Measurements from ENCODE around the gene MCRIP2.

Gene MCRIP2

DNA sequence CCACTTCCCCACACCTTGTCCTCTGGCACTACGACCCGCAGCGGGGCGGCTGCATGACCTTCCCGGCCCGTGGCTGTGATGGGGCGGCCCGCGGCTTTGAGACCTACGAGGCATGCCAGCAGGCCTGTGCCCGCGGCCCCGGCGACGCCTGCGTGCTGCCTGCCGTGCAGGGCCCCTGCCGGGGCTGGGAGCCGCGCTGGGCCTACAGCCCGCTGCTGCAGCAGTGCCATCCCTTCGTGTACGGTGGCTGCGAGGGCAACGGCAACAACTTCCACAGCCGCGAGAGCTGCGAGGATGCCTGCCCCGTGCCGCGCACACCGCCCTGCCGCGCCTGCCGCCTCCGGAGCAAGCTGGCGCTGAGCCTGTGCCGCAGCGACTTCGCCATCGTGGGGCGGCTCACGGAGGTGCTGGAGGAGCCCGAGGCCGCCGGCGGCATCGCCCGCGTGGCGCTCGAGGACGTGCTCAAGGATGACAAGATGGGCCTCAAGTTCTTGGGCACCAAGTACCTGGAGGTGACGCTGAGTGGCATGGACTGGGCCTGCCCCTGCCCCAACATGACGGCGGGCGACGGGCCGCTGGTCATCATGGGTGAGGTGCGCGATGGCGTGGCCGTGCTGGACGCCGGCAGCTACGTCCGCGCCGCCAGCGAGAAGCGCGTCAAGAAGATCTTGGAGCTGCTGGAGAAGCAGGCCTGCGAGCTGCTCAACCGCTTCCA lies 8.1 kb upstream of the MCRIP2 start:
- DNase-seq, result no peak

- DNase-seq, result no peak
Observed at GRCh38 chr16:634051-634670, 7.5 kb upstream of the MCRIP2 start.

- no peak for DNase-seq
Observed at GRCh38 chr16:634996-635395, 6.6 kb upstream of the MCRIP2 start.

- DNase-seq, result no peak
Observed at GRCh38 chr16:635573-636205, 5.9 kb upstream of the MCRIP2 start.

DNA sequence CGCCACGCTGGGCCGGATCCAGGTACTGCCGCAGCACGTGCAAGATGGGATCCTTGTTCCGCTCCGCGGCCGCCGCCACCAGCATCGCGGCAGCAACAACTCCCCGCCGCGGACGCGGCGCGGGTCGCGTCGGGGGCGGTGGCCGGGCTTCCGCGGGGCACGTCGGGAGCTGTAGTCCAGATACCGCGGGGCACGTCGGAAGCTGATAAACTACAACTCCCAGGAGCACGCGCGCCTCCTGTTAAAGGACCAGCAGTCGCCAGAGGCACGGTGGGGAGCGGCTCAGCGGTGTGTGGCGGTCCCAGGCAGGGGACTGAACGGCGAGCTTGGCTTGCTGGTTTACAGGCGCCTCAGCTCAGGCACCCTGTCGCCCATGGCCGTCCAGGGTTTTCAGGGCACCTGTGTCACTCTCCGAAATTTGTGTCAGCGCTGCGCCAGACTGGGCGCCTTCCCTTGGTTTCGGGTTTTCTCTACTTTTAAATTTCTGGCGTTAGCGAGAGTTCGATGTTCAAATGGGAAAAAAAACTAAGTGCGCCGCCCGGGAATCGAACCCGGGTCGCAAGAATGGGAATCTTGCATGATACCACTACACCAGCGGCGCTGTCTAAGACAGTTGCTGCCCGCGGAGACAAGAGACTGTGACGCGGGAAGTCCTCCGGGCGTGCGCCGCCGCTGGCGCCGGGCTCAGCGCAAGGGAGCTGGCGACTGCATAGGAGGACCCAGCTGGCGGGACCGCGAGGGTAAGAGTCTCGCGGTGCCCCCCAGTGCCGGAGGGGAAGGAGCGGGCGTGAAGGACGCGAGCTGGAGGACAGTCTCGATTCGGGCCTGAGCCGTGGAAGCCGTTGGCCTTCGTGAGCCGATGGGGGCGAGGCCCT lies 5.2 kb upstream of the MCRIP2 start, which contains the start of gene METTL26:
Gene METTL26, minus strand, starts transcription at position 100 of the 875 bp plus-strand sequence. Its CDS starts 15 bp downstream, at position 85.
- no peak for DNase-seq

GRCh38 chr16:637081-638018 lies 4.3 kb upstream of the MCRIP2 start:
- DNase-seq, result no peak

DNA sequence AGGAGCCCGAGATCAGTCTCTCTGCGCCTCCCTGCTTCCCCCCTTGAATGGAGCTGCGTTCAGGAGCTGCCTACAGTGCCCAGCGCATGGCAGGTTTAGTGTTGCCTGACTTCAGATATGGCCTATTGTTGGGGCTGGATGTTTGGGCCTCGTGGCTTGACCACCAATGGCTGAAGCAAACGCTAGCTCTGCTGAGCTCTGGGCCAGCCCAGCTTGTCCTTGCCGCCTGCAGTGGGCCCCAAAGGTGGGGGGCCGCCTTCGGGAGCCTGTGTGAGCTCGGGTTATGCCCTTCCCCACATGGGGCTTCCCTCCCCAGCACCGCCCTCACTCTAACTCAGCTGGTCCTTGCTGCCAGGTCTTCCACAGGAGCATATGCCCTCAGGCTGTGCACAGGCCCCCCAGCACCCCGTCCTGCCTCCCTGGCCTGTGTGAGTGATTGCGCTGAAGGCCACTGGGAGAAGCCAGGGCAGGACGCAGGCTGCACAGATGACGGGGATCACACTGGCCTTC lies 3.5 kb upstream of the MCRIP2 start:
- DNase-seq, result no peak

- no peak for DNase-seq
Observed at GRCh38 chr16:638836-639235, 2.8 kb upstream of the MCRIP2 start.

DNA sequence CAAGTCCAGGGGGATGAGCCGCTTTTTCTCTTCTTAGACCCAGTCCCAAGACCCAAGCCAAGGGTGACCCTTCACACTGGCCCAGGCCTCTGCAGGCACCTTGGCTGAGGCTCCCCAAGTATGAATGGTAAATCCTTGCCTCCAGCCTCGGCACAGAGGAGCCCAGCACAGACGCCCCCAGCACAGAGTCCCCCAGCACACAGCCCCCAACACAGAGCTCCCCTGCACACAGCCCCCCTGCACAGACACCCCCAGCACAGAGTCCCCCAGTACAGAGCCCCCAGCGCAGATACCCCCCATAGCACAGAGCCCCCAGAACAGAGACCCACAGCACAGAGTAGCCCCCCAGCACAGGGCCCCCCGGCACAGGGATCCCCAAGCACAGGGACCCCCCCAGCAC lies 1.0 kb upstream of the MCRIP2 start:
- no peak for DNase-seq

DNA sequence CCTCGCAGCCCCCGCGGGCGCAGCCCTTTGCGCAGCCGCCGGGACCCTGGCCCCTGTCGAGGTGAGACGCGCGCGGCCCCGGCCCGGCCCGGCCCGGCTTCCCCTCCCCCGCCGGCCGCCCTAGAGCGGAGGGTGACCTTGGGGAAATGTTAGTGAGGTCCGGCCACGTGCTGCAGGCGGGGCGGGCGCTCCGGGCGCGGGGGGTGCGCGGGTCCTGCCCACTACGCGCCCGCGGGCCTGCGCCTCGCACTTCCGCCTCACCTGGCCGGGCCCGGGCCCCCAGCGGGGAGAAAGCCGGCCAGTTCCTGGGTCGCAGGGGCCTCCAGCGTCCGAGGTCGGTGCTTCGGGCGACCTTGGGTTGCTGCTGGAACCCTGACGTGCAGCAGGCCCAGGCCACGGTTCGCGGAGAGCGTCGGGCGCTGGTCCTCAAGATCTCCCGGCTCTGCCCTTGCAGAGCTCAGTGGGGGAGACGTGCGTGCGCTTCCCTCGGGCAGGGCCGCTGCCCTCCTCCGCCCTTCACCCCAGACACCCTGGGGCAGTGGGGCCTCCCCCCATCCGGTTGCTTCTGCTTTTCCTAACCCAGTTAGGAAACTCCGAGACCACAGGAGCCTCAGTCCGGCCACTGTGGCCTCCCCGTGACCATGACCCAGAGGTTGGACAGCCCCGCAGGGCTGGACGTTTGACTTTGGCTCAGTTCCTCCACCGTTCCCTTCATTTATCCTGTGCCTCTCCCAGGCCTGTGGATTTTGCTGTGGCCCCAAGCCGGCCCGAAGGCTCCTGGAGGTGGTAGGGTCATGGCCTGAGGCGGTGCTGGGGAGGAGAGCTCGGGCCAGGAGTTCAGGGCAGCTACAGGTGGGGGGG lies 791 bp downstream of the MCRIP2 start:
- DNase-seq, result no peak

- DNase-seq, result no peak
Observed at GRCh38 chr16:643050-643368, 1.4 kb downstream of the MCRIP2 start.

- DNase-seq, result no peak
Observed at GRCh38 chr16:644556-644955, 2.9 kb downstream of the MCRIP2 start.

GRCh38 chr16:645852-646678 lies 4.4 kb downstream of the MCRIP2 start:
- DNase-seq, result no peak

- no peak for DNase-seq
Observed at GRCh38 chr16:646679-647172, 5.1 kb downstream of the MCRIP2 start.

GRCh38 chr16:647173-647902 lies 5.7 kb downstream of the MCRIP2 start:
- no peak for DNase-seq

GRCh38 chr16:648071-648780 lies 6.6 kb downstream of the MCRIP2 start:
- DNase-seq, result no peak

GRCh38 chr16:648781-649589 lies 7.4 kb downstream of the MCRIP2 start, which contains the start of gene WDR90:
Gene WDR90 (plus strand): TSS chr16:649365. CDS start chr16:649417, 52 bp downstream.
- DNase-seq, result no peak

Data from cortex of kidney (tissue), 1 donor.